Non-pigmented ciliary epithelial cell (primary cell): ENCODE data around the gene AGMO.
A peak's percentile ranks its signal among the peaks of the same experiment; 100 is the strongest.
"Not testable (repeated sequence)": the region's sequence is repeated elsewhere in the genome, so short reads cannot be mapped to it uniquely, and the experiment has no call there.

Source experiments
- DNase-seq: peaks from one replicate; pipeline ENCODE4 v3.0.0-alpha.2; 2010; ENCODE audit warnings: low read depth

Gene AGMO

GRCh38 chr7:15559416-15559928 lies 2.3 kb downstream of the AGMO start:
- DNase-seq = no peak

GRCh38 chr7:15558756-15559155 lies 3.1 kb downstream of the AGMO start:
- DNase-seq = peak; percentile 46

- DNase-seq = no peak
Measured at GRCh38 chr7:15557686-15558085, 4.1 kb downstream of the AGMO start.

GRCh38 chr7:15557186-15557585 lies 4.6 kb downstream of the AGMO start:
- DNase-seq = no peak

GRCh38 chr7:15556339-15557105 lies 5.3 kb downstream of the AGMO start:
- no peak for DNase-seq

GRCh38 chr7:15555381-15555859 lies 6.4 kb downstream of the AGMO start:
- DNase-seq = no peak

GRCh38 chr7:15554744-15555143 lies 7.1 kb downstream of the AGMO start:
- no peak for DNase-seq

- no peak for DNase-seq
Measured at GRCh38 chr7:15554081-15554480, 7.7 kb downstream of the AGMO start.

GRCh38 chr7:15547320-15547719 lies 14.5 kb downstream of the AGMO start:
- DNase-seq = not testable (repeated sequence)

GRCh38 chr7:15546272-15546792 lies 15.5 kb downstream of the AGMO start:
- no peak for DNase-seq

- no peak for DNase-seq
Measured at GRCh38 chr7:15544050-15544449, 17.8 kb downstream of the AGMO start.

GRCh38 chr7:15543256-15543655 lies 18.6 kb downstream of the AGMO start:
- DNase-seq = no peak

GRCh38 chr7:15527648-15528047 lies 34.2 kb downstream of the AGMO start:
- DNase-seq = no peak

GRCh38 chr7:15525652-15526263 lies 36.1 kb downstream of the AGMO start:
- no peak for DNase-seq

GRCh38 chr7:15524077-15524476 lies 37.7 kb downstream of the AGMO start:
- no peak for DNase-seq

GRCh38 chr7:15517865-15518264 lies 44.0 kb downstream of the AGMO start:
- DNase-seq = not testable (repeated sequence)

- DNase-seq = no peak
Measured at GRCh38 chr7:15515252-15515651, 46.6 kb downstream of the AGMO start.

GRCh38 chr7:15508258-15508657 lies 53.6 kb downstream of the AGMO start:
- DNase-seq = peak; percentile 17

GRCh38 chr7:15507708-15508107 lies 54.1 kb downstream of the AGMO start:
- DNase-seq = no peak

GRCh38 chr7:15507171-15507570 lies 54.6 kb downstream of the AGMO start:
- DNase-seq = no peak

GRCh38 chr7:15505761-15506160 lies 56.1 kb downstream of the AGMO start:
- no peak for DNase-seq

- no peak for DNase-seq
Measured at GRCh38 chr7:15504351-15504750, 57.5 kb downstream of the AGMO start.

- no peak for DNase-seq
Measured at GRCh38 chr7:15503603-15504290, 58.1 kb downstream of the AGMO start.
